Stimulated activated naive B cell treated with anti-CD40 and anti-IgM and Interleukin-4, amounts not matched to agents 10 μg/mL and 1 μg/mL and 100 μg/mL, for 72 hours (primary cell): ENCODE data around the gene SMOC2.

Experiments
- ATAC-seq, 2 donors: fragments of 150-1000 bp; cut with Tn5 transposase; replicated peaks; 2 replicates each; pipeline ENCODE4 v1.10.0; 2021; ENCODE audit warnings: moderate library complexity in 1 of 2
- DNase-seq: peaks from one replicate; pipeline ENCODE4 v3.0.0; 2021
- H3K27ac Mint-ChIP-seq: one replicate; pipeline ENCODE4 v1.8.0; 2022; ENCODE audit warnings: mild to moderate bottlenecking, mixed read lengths
- H3K27me3 Mint-ChIP-seq, 2 donors: one replicate each; pipeline ENCODE4 v1.8.0; 2022; ENCODE audit warnings: mixed read lengths in 2 of 2
- H3K36me3 Mint-ChIP-seq, 2 donors: one replicate each; pipeline ENCODE4 v1.8.0; 2022; ENCODE audit warnings: mixed read lengths in 2 of 2, mild to moderate bottlenecking in 1 of 2
- H3K4me1 Mint-ChIP-seq, 2 donors: one replicate each; pipeline ENCODE4 v1.8.0; 2022; ENCODE audit warnings: mixed read lengths in 2 of 2, mild to moderate bottlenecking in 1 of 2
- H3K4me3 Mint-ChIP-seq, 2 donors: one replicate each; pipeline ENCODE4 v1.8.0; 2022; ENCODE audit warnings: mild to moderate bottlenecking in 2 of 2, mixed read lengths in 2 of 2, moderate library complexity in 1 of 2
- H3K9me3 Mint-ChIP-seq, 2 donors: one replicate each; pipeline ENCODE4 v1.8.0; 2022; ENCODE audit warnings: mixed read lengths in 2 of 2, mild to moderate bottlenecking in 1 of 2

SMOC2 gene

GRCh38 chr6:168447282-168447681 lies 6.3 kb downstream of the SMOC2 start:
- H3K4me3 Mint-ChIP-seq = no peak overlapping the region
- peaks cover 22 to 62% of the 10 kb centered on the region in 2 donors for H3K27me3 Mint-ChIP-seq
- peak; percentile 50 to 57 for ATAC-seq
- H3K4me1 Mint-ChIP-seq = peaks cover 3 to 8% of the 10 kb centered on the region in 2 donors
- no peak overlapping the region for H3K27ac Mint-ChIP-seq
- no peaks in the 10 kb centered on the region for H3K36me3 Mint-ChIP-seq
- H3K9me3 Mint-ChIP-seq = peaks cover 0 to 6% of the 10 kb centered on the region in 2 donors
- DNase-seq = no peak

GRCh38 chr6:168447700-168448099 lies 6.7 kb downstream of the SMOC2 start:
- H3K4me1 Mint-ChIP-seq = peaks cover 3 to 8% of the 10 kb centered on the region in 2 donors
- peaks cover 18 to 59% of the 10 kb centered on the region in 2 donors for H3K27me3 Mint-ChIP-seq
- DNase-seq = no peak
- H3K36me3 Mint-ChIP-seq = no peaks in the 10 kb centered on the region
- no peak overlapping the region for H3K27ac Mint-ChIP-seq
- no peak overlapping the region for H3K4me3 Mint-ChIP-seq
- ATAC-seq = no peak
- H3K9me3 Mint-ChIP-seq = peaks cover 0 to 6% of the 10 kb centered on the region in 2 donors

GRCh38 chr6:168448243-168448855 lies 7.4 kb downstream of the SMOC2 start:
- H3K4me1 Mint-ChIP-seq = peaks cover 3 to 8% of the 10 kb centered on the region in 2 donors
- H3K27ac Mint-ChIP-seq = no peak overlapping the region
- peaks cover under 1 to 6% of the 10 kb centered on the region in 2 donors for H3K9me3 Mint-ChIP-seq
- DNase-seq (no peak), ATAC-seq (no peak)
- H3K4me3 Mint-ChIP-seq = no peak overlapping the region
- H3K27me3 Mint-ChIP-seq = peaks cover 13 to 55% of the 10 kb centered on the region in 2 donors
- no peaks in the 10 kb centered on the region for H3K36me3 Mint-ChIP-seq

- DNase-seq (no peak), ATAC-seq (no peak)
- Mint-ChIP-seq H3K4me1 (peaks cover 3 to 8% of the 10 kb centered on the region in 2 donors), H3K4me3 (no peak overlapping the region), H3K27me3 (peaks cover 8 to 38% of the 10 kb centered on the region in 2 donors), H3K27ac (no peak overlapping the region), H3K36me3 (no peaks in the 10 kb centered on the region), H3K9me3 (peaks cover 7 to 9% of the 10 kb centered on the region in 2 donors)
These were observed 9.9 kb downstream of the SMOC2 start for GRCh38 chr6:168450917-168451316.

- H3K36me3 Mint-ChIP-seq = no peaks in the 10 kb centered on the region
- peaks cover 8 to 37% of the 10 kb centered on the region in 2 donors for H3K27me3 Mint-ChIP-seq
- peaks cover 3 to 7% of the 10 kb centered on the region in 2 donors for H3K4me1 Mint-ChIP-seq
- H3K27ac Mint-ChIP-seq = no peak overlapping the region
- H3K9me3 Mint-ChIP-seq = peaks cover 7 to 9% of the 10 kb centered on the region in 2 donors
- H3K4me3 Mint-ChIP-seq = no peak overlapping the region
- DNase-seq = no peak
- no peak for ATAC-seq
These were observed 11.0 kb downstream of the SMOC2 start for GRCh38 chr6:168451805-168452517.

GRCh38 chr6:168452685-168453377 lies 11.8 kb downstream of the SMOC2 start:
- H3K4me3 Mint-ChIP-seq = no peak overlapping the region
- ATAC-seq = no peak

GRCh38 chr6:168455847-168456530 lies 15.0 kb downstream of the SMOC2 start:
- Mint-ChIP-seq H3K27ac (no peak overlapping the region), H3K36me3 (no peaks in the 10 kb centered on the region), H3K4me3 (no peak overlapping the region), H3K27me3 (peaks cover 8 to 17% of the 10 kb centered on the region in 2 donors), H3K9me3 (peaks cover 5 to 7% of the 10 kb centered on the region in 2 donors), H3K4me1 (no peaks in the 10 kb centered on the region)
- DNase-seq (no peak), ATAC-seq (no peak)

More at GRCh38 chr6:168452685-168453377, 11.8 kb downstream of the SMOC2 start:
- H3K27me3 Mint-ChIP-seq = peaks cover 8 to 28% of the 10 kb centered on the region in 2 donors
- no peak for DNase-seq
- no peaks in the 10 kb centered on the region for H3K36me3 Mint-ChIP-seq
- H3K4me1 Mint-ChIP-seq = no peaks in the 10 kb centered on the region
- no peak overlapping the region for H3K27ac Mint-ChIP-seq
- H3K9me3 Mint-ChIP-seq = peaks cover 7% of the 10 kb centered on the region in 2 donors

- Mint-ChIP-seq H3K4me1 (no peaks in the 10 kb centered on the region), H3K4me3 (no peak overlapping the region), H3K27me3 (peaks cover 8 to 9% of the 10 kb centered on the region in 2 donors), H3K27ac (no peak overlapping the region), H3K9me3 (peaks cover 5 to 7% of the 10 kb centered on the region in 2 donors), H3K36me3 (no peaks in the 10 kb centered on the region)
- no peak for DNase-seq
- no peak for ATAC-seq
These were observed 16.1 kb downstream of the SMOC2 start for GRCh38 chr6:168456907-168457652.

- no peak for ATAC-seq
- Mint-ChIP-seq H3K4me1 (no peaks in the 10 kb centered on the region), H3K27ac (no peak overlapping the region), H3K27me3 (peaks cover 8 to 9% of the 10 kb centered on the region in 2 donors), H3K36me3 (no peaks in the 10 kb centered on the region), H3K4me3 (no peak overlapping the region), H3K9me3 (peaks cover 5 to 7% of the 10 kb centered on the region in 2 donors)
- DNase-seq = no peak
These were observed 16.6 kb downstream of the SMOC2 start for GRCh38 chr6:168457653-168457934.

- DNase-seq = no peak
- H3K9me3 Mint-ChIP-seq = peaks cover 5 to 7% of the 10 kb centered on the region in 2 donors
- H3K27me3 Mint-ChIP-seq = peaks cover 8 to 9% of the 10 kb centered on the region in 2 donors
- no peak overlapping the region for H3K4me3 Mint-ChIP-seq
- no peaks in the 10 kb centered on the region for H3K36me3 Mint-ChIP-seq
- no peak for ATAC-seq
- no peak overlapping the region for H3K27ac Mint-ChIP-seq
- H3K4me1 Mint-ChIP-seq = no peaks in the 10 kb centered on the region
These were observed 17.1 kb downstream of the SMOC2 start for GRCh38 chr6:168458101-168458500.

- no peaks in the 10 kb centered on the region for H3K36me3 Mint-ChIP-seq
- no peaks in the 10 kb centered on the region for H3K4me1 Mint-ChIP-seq
- ATAC-seq = no peak
- no peak for DNase-seq
- no peak overlapping the region for H3K4me3 Mint-ChIP-seq
- H3K27me3 Mint-ChIP-seq = no peaks in the 10 kb centered on the region
- H3K9me3 Mint-ChIP-seq = peaks cover 0 to 6% of the 10 kb centered on the region in 2 donors
- H3K27ac Mint-ChIP-seq = no peak overlapping the region
These were observed 18.6 kb downstream of the SMOC2 start for GRCh38 chr6:168459572-168459971.

- no peak for DNase-seq
- no peaks in the 10 kb centered on the region for H3K4me1 Mint-ChIP-seq
- H3K9me3 Mint-ChIP-seq = peaks cover 0 to 6% of the 10 kb centered on the region in 2 donors
- no peaks in the 10 kb centered on the region for H3K27me3 Mint-ChIP-seq
- H3K27ac Mint-ChIP-seq = no peak overlapping the region
- no peak for ATAC-seq
- no peak overlapping the region for H3K4me3 Mint-ChIP-seq
- no peaks in the 10 kb centered on the region for H3K36me3 Mint-ChIP-seq
These were observed 21.4 kb downstream of the SMOC2 start for GRCh38 chr6:168462289-168462853.

- H3K4me3 Mint-ChIP-seq = no peak overlapping the region
These were observed 23.6 kb downstream of the SMOC2 start for GRCh38 chr6:168464546-168464945.

More at GRCh38 chr6:168464546-168464945, 23.6 kb downstream of the SMOC2 start:
- Mint-ChIP-seq H3K27me3 (no peaks in the 10 kb centered on the region), H3K27ac (no peak overlapping the region), H3K36me3 (no peaks in the 10 kb centered on the region), H3K4me1 (no peaks in the 10 kb centered on the region), H3K9me3 (peaks cover 0 to 4% of the 10 kb centered on the region in 2 donors)
- DNase-seq (no peak), ATAC-seq (no peak)
